HCT116 (cell line): ENCODE results near the gene ZNF322. TPM values are rescaled to one million over a fixed set of nuclear protein-coding genes. Genes with fewer than 3 reads are reported as not detected.

Source experiments
- ATAC-seq: fragments of 200-7000 bp; cut with Tn5 transposase; 2 replicates; pipeline ENCODE4 v1.9.1; 2020; ENCODE audit warnings: mild to moderate bottlenecking, moderate library complexity
- BruUV-seq: library from RNA; stranded (reverse); fragments of 400-500 nt; replicated peaks from 2 replicates; lab custom pipeline; 2021; lab: Mats Ljungman, UMichigan
- CTCF ChIA-PET: fragments of 300-600 bp; sonication (Branson Sonifier 250); formaldehyde crosslinking; loops from one replicate; lab custom pipeline; 2021; ENCODE audit warnings: antibody characterized with exemption; lab: Charles Lee
- POLR2A ChIA-PET: fragments of 300-600, 350-600 bp; sonication (Branson Sonifier 250); formaldehyde crosslinking; loops from one replicate; lab custom pipeline; 2021; ENCODE audit warnings: antibody characterized with exemption; lab: Charles Lee
- RAD21 ChIA-PET, 2 experiments: fragments of 300-600 bp; sonication (Branson Sonifier 250); formaldehyde crosslinking; loops; one replicate each; lab custom pipeline; 2023; ENCODE audit warnings: low total read pairs in 2 of 2; ENCODE audit not compliant: uncharacterized antibody in 2 of 2, unreplicated experiment in 2 of 2, low non-redundant PET in 1 of 2; lab: Charles Lee
- DNase-seq: peaks from one replicate; pipeline ENCODE4 v3.0.0-alpha.2; 2010; ENCODE audit warnings: low read depth, low spot score
- H2AFZ ChIP-seq: fragments of 200-600 bp; shearing (Covaris generic), sonication (generic); 2 replicates; pipeline ENCODE4 v1.6.1; 2017; ENCODE audit warnings: low read depth, mixed run types, mixed read lengths, antibody characterized with exemption, low read length; ENCODE audit not compliant: poor library complexity, severe bottlenecking
- H3K27ac ChIP-seq: 2 replicates; pipeline ENCODE4 v1.5.1; 2012; ENCODE audit warnings: low read depth, low read length
- H3K27me3 ChIP-seq: fragments of 200-600 bp; sonication (generic); 2 replicates; pipeline ENCODE4 v1.6.1; 2016; ENCODE audit warnings: mixed run types, low read length, mixed read lengths; ENCODE audit not compliant: insufficient read depth
- H3K36me3 ChIP-seq, 2 experiments: fragments of 200-500 bp in 1 of 2; fragments of 200-600 bp in 1 of 2; sonication (Bioruptor generic) in 1 of 2; sonication (generic) in 1 of 2; 2 replicates each; pipeline versions ENCODE4 v1.5.1 to v1.6.1; 2014 to 2016; ENCODE audit warnings: low read length in 2 of 2, inconsistent platforms in 1 of 2, mixed read lengths in 1 of 2, mixed run types in 1 of 2; ENCODE audit not compliant: insufficient read depth in 2 of 2, control insufficient read depth in 1 of 2
- H3K4me1 ChIP-seq, 2 experiments: fragments of 200-600 bp in 1 of 2; sonication (generic) in 1 of 2; 2 replicates each; pipeline versions ENCODE4 v1.5.1 to v1.6.1; 2012 to 2017; ENCODE audit warnings: low read length in 2 of 2, inconsistent platforms in 1 of 2, mild to moderate bottlenecking in 1 of 2, mixed read lengths in 1 of 2, mixed run types in 1 of 2, moderate library complexity in 1 of 2; ENCODE audit not compliant: insufficient read depth in 2 of 2, control insufficient read depth in 1 of 2
- H3K4me2 ChIP-seq: fragments of 200-600 bp; sonication (generic); 2 replicates; pipeline ENCODE4 v1.6.1; 2017; ENCODE audit warnings: mixed run types, low read length, mixed read lengths
- H3K4me3 ChIP-seq, 2 experiments: fragments of 200-600 bp in 1 of 2; sonication (generic) in 1 of 2; replicated peaks in 1 of 2; 2 replicates each; pipeline ENCODE4 v1.5.1; 2011 to 2016; ENCODE audit warnings: low read length in 2 of 2, control low read depth in 1 of 2, low read depth in 1 of 2, mild to moderate bottlenecking in 1 of 2, mixed read lengths in 1 of 2, mixed run types in 1 of 2
- H3K79me2 ChIP-seq: fragments of 200-600 bp; sonication (generic); 2 replicates; pipeline ENCODE4 v1.6.1; 2017; ENCODE audit warnings: mild to moderate bottlenecking, mixed run types, low read length, moderate library complexity, mixed read lengths; ENCODE audit not compliant: insufficient read depth
- H3K9ac ChIP-seq: fragments of 200-600 bp; sonication (generic); 2 replicates; pipeline ENCODE4 v1.6.1; 2016; ENCODE audit warnings: low read length, mixed read lengths
- H3K9me2 ChIP-seq: fragments of 200-600 bp; sonication (generic), shearing (Covaris generic); 2 replicates; pipeline ENCODE4 v1.6.1; 2017; ENCODE audit warnings: mixed run types, mild to moderate bottlenecking, moderate library complexity; ENCODE audit not compliant: insufficient read depth
- H3K9me3 ChIP-seq, 2 experiments: fragments of 200-500 bp in 1 of 2; fragments of 200-600 bp in 1 of 2; sonication (Bioruptor generic) in 1 of 2; sonication (generic) in 1 of 2; 2 replicates each; pipeline ENCODE4 v1.6.1; 2014 to 2017; ENCODE audit warnings: low read length in 2 of 2, mixed read lengths in 2 of 2, inconsistent platforms in 1 of 2, low read depth in 1 of 2, mild to moderate bottlenecking in 1 of 2, mixed run types in 1 of 2, moderate library complexity in 1 of 2; ENCODE audit not compliant: control insufficient read depth in 1 of 2, insufficient read depth in 1 of 2
- H4K20me1 ChIP-seq: fragments of 200-600 bp; sonication (generic), shearing (Covaris generic); 2 replicates; pipeline ENCODE4 v1.6.1; 2017; ENCODE audit warnings: mixed run types, mild to moderate bottlenecking, moderate library complexity; ENCODE audit not compliant: insufficient read depth
- ATF3 ChIP-seq: IDR thresholded peaks from 2 replicates; pipeline ENCODE4 v1.6.1; 2012
- CBX3 ChIP-seq: IDR thresholded peaks from 2 replicates; pipeline ENCODE4 v1.6.1; 2012; ENCODE audit warnings: low read depth
- CEBPB ChIP-seq: IDR thresholded peaks from 2 replicates; pipeline ENCODE4 v1.6.1; 2012; ENCODE audit warnings: low read depth
- CTCF ChIP-seq, 3 experiments: fragments of 200-600 bp in 1 of 3; sonication (generic) in 1 of 3; IDR thresholded peaks in 2 of 3; conservative IDR thresholded peaks in 1 of 3; 2 replicates each; pipeline ENCODE4 v1.5.1; 2012 to 2017; ENCODE audit warnings: low read depth in 2 of 3, low read length in 2 of 3, antibody characterized with exemption in 1 of 3, borderline replicate concordance in 1 of 3, control low read depth in 1 of 3, mild to moderate bottlenecking in 1 of 3, mixed read lengths in 1 of 3, mixed run types in 1 of 3, moderate library complexity in 1 of 3; ENCODE audit not compliant: insufficient read depth in 1 of 3
- EGR1 ChIP-seq: IDR thresholded peaks from 2 replicates; pipeline ENCODE4 v1.6.1; 2012; ENCODE audit warnings: low read depth
- ELF1 ChIP-seq: IDR thresholded peaks from 2 replicates; pipeline ENCODE4 v1.6.1; 2012; ENCODE audit warnings: low read depth, borderline replicate concordance
- EZH2 ChIP-seq: fragments of 200-600 bp; sonication (generic); IDR thresholded peaks from 2 replicates; pipeline ENCODE4 v1.6.1; 2017; ENCODE audit warnings: antibody characterized with exemption, mixed run types
- EZH2phosphoT487 ChIP-seq: fragments of 200-600 bp; IDR thresholded peaks from 2 replicates; pipeline ENCODE4 v1.6.1; 2018; ENCODE audit warnings: antibody characterized with exemption, borderline replicate concordance
- FOSL1 ChIP-seq: IDR thresholded peaks from 2 replicates; pipeline ENCODE4 v1.6.1; 2012; ENCODE audit warnings: low read depth
- MAX ChIP-seq: IDR thresholded peaks from 2 replicates; pipeline ENCODE4 v1.6.1; 2012
- POLR2A ChIP-seq: IDR thresholded peaks from 2 replicates; pipeline ENCODE4 v1.7.0; 2011; ENCODE audit warnings: borderline replicate concordance; ENCODE audit not compliant: insufficient read depth, insufficient read length; ENCODE audit errors: extremely low read depth
- RAD21 ChIP-seq: IDR thresholded peaks from 2 replicates; pipeline ENCODE4 v1.6.1; 2012; ENCODE audit warnings: low read depth, mild to moderate bottlenecking
- SIN3A ChIP-seq: IDR thresholded peaks from 2 replicates; pipeline ENCODE4 v1.6.1; 2012; ENCODE audit warnings: low read depth
- SP1 ChIP-seq: IDR thresholded peaks from 2 replicates; pipeline ENCODE4 v1.6.1; 2012; ENCODE audit warnings: low read depth
- SRF ChIP-seq: IDR thresholded peaks from 2 replicates; pipeline ENCODE4 v1.6.1; 2012; ENCODE audit warnings: low read depth
- ZBTB33 ChIP-seq: IDR thresholded peaks from 2 replicates; pipeline ENCODE4 v1.6.1; 2011; ENCODE audit warnings: mild to moderate bottlenecking, low read length, moderate library complexity; ENCODE audit not compliant: insufficient replicate concordance; ENCODE audit errors: extremely low read depth
- ZFX ChIP-seq: fragments of 450-650 bp; IDR thresholded peaks from 2 replicates; pipeline ENCODE4 v1.6.1; 2017
- ZNF274 ChIP-seq: fragments of 200-500 bp; sonication (Bioruptor generic); IDR thresholded peaks from 2 replicates; pipeline ENCODE4 v1.6.1; 2014; ENCODE audit warnings: mild to moderate bottlenecking, low read depth, low read length, inconsistent platforms
- intact Hi-C: fragments of 100-400 bp; cut with micrococcal nuclease; formaldehyde crosslinking; loops from 2 replicates; pipeline ENCODE4 v1.10.0; 2022
- total RNA-seq: library from RNA; stranded (reverse); gene quantifications from one replicate; pipeline ENCODE4 v1.2.1, GENCODE V29; 2021; ENCODE audit not compliant: unreplicated experiment

Gene ZNF322
- total RNA-seq, 1 experiment from 2014 or later, result 22.9 TPM

- TF ChIP-seq ATF3, result no peak
These were observed 8.3 kb downstream of the ZNF322 start (continued) for GRCh38 chr6:26651133-26651781.

- no peak for ATAC-seq
- H4K20me1 ChIP-seq, result no peaks in the 10 kb centered on the region
- DNase-seq, result no peak
- H3K4me2 ChIP-seq, result no peak overlapping the region
- peaks cover 0 to 35% of the 10 kb centered on the region in 2 experiments; a peak in 3 of 4 replicates for H3K9me3 ChIP-seq
- CTCF ChIA-PET, result no interaction called here
- RAD21 ChIA-PET, result no interaction called here
- peaks cover 13 to 42% of the 10 kb centered on the region in 2 experiments for H3K36me3 ChIP-seq
- BruUV-seq, result no TSS peak
- peaks cover 75% of the 10 kb centered on the region for H3K79me2 ChIP-seq
- POLR2A ChIA-PET, result no interaction called here
- no peak overlapping the region for H2AFZ ChIP-seq
- no peaks in the 10 kb centered on the region for H3K9me2 ChIP-seq
- no peaks in the 10 kb centered on the region for H3K27me3 ChIP-seq
- intact Hi-C loops, result no loop called here
- H3K27ac ChIP-seq, result no peak overlapping the region
- H3K4me1 ChIP-seq, result no peaks in the 10 kb centered on the region
- TF ChIP-seq FOSL1 (no peak), POLR2A (no peak), ELF1 (no peak), SRF (no peak), MAX (no peak), CEBPB (no peak), SIN3A (no peak), ZBTB33 (no peak), EGR1 (no peak), CBX3 (no peak), RAD21 (no peak), EZH2 (no peak), ATF3 (no peak), ZNF274 (no peak), SP1 (no peak), EZH2phosphoT487 (no peak), CTCF (IDR thresholded peaks at IDR 0.05 in 2 of 3, conservative IDR thresholded peaks at IDR 0.05 in 1 of 3; ENCODE audit: borderline replicate concordance in 1 of 3, insufficient read depth in 1 of 3, low read depth in 2 of 3, low read length in 2 of 3) (no peak), ZFX (no peak)
- no peak overlapping the region for H3K4me3 ChIP-seq
- H3K9ac ChIP-seq, result no peak overlapping the region
These were observed 13.5 kb downstream of the ZNF322 start for GRCh38 chr6:26646074-26646473.
